ENCODE data around the gene SORCS1. TPM values are rescaled to one million over a fixed set of nuclear protein-coding genes. Genes with fewer than 3 reads are reported as not detected.

Gene SORCS1
- under 1 TPM in 4 of 6 experiments, not detected in 2; 0.04 to 0.16 (median 0.09) TPM for total RNA-seq
- long read RNA-seq, result 0 reads

DNA sequence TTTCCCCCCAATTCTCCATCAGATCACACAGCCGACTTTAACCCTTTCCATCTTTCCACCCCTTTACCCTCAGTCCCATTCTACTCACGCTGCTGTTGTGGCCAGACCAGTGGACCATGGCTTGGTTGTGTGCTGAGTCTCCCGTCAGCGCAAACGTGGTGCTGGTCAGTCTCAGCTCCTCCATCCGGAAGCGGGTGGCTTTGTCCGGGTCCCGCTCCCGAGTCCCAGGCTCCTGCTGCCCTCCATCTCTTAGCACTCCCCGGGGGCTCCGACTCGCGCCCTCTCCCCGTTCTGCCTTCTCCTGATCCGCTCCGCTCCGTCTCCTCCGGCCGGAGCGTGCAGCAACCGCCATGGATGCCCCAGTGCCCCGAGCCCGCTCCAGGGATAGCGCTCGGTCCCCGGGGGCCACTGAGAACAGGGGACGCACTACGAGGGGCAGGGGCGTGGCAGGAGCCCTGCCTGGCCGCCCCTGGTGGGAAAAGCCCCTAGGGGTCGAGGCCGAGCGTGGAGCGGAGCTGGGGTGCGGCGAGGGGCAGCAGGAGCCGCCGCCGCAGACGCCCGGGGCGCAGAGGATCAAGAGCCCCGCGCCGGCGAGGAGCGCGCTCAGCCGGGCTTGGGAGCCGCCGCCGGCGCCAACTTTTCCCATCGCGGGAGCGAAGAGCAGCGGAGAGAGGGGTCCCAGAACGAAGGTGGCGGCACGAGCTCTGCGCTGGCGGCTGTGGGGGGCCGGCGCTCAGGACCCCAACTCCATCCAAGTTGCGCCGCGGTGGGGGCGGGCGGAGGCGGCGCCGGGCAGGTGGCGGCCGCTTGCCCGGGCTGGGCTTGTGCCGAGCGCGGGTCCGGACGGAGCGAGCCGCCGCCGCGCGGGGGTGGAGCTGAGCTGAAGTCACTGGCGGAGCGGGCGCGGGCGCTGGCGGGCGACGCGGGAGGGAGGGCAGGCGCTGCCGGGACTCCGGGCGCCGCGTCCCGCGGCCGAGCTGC lies at the start of gene SORCS1:
Gene SORCS1 (minus strand): TSS at position 826 of the 981 bp plus-strand sequence.
- Histone ChIP-seq H3K9me3 (no peaks in the 10 kb centered on the region), H3K36me3 (no peaks in the 10 kb centered on the region), H3K4me3 (peak within 1 kb of the TSS in 2 of 3 donors; percentile 6 to 41), H3K27ac (no peak within 1 kb of the TSS), H3K4me1 (peaks cover 0 to 3% (median 0%) of the 10 kb centered on the region in 4 donors), H3K27me3 (peaks cover 0 to 16% of the 10 kb centered on the region in 2 donors)
- DNase-seq (peak; percentile 51 to 58 (median 57)), ATAC-seq (peak; percentile 85 to 92 (median 86))
- intact Hi-C loops (cut with DNase I), result no loop called here
- TF ChIP-seq, protein P1, sequence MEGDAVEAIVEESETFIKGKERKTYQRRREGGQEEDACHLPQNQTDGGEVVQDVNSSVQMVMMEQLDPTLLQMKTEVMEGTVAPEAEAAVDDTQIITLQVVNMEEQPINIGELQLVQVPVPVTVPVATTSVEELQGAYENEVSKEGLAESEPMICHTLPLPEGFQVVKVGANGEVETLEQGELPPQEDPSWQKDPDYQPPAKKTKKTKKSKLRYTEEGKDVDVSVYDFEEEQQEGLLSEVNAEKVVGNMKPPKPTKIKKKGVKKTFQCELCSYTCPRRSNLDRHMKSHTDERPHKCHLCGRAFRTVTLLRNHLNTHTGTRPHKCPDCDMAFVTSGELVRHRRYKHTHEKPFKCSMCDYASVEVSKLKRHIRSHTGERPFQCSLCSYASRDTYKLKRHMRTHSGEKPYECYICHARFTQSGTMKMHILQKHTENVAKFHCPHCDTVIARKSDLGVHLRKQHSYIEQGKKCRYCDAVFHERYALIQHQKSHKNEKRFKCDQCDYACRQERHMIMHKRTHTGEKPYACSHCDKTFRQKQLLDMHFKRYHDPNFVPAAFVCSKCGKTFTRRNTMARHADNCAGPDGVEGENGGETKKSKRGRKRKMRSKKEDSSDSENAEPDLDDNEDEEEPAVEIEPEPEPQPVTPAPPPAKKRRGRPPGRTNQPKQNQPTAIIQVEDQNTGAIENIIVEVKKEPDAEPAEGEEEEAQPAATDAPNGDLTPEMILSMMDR (IDR thresholded peaks at IDR 0.05), result no peak
- TF ChIP-seq POLR2A (IDR thresholded peaks at IDR 0.05), result no peak
- WGBS (ENCODE audit: insufficient coverage, low coverage, low lambda C conversion rate, missing lambda C conversion rate), result 8% methylated on average over 35 of the region's 105 CpGs

DNA sequence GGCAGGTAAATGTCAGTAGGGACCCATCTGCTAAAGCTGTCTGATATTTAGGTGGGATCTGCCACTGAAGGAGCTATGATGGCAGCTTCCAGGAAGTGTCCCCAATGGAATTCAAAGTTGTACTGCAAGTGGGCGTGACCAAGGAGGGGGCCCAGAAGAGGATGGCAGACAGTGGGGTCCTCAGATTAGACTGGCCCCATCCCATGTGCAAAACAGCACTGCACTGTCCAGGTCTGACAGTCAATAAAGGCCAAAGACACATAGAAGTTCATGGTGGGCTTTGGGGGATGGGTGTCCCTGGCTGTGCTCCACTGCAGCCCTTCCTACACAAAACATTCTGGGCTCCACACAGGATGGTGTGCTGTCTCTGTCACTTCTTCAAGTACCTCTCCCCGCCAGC lies 49.8 kb upstream of the SORCS1 start:
- intact Hi-C loops (cut with DNase I), result no loop called here
- no peaks in the 10 kb centered on the region for H3K36me3 ChIP-seq
- DNase-seq, result no peak
- H3K27me3 ChIP-seq, result no peaks in the 10 kb centered on the region
- H3K9me3 ChIP-seq, result no peaks in the 10 kb centered on the region
- no peak for TF ChIP-seq POLR2A (IDR thresholded peaks at IDR 0.05)
- TF ChIP-seq, protein P1 (IDR thresholded peaks at IDR 0.05), result no peak
- H3K27ac ChIP-seq, result no peak overlapping the region
- no CpG with 5 or more reads among the region's 2 CpGs for WGBS (ENCODE audit: insufficient coverage, low coverage, low lambda C conversion rate, missing lambda C conversion rate)
- no peak overlapping the region for H3K4me3 ChIP-seq
- H3K4me1 ChIP-seq, result no peaks in the 10 kb centered on the region
- ATAC-seq, result no peak

DNA sequence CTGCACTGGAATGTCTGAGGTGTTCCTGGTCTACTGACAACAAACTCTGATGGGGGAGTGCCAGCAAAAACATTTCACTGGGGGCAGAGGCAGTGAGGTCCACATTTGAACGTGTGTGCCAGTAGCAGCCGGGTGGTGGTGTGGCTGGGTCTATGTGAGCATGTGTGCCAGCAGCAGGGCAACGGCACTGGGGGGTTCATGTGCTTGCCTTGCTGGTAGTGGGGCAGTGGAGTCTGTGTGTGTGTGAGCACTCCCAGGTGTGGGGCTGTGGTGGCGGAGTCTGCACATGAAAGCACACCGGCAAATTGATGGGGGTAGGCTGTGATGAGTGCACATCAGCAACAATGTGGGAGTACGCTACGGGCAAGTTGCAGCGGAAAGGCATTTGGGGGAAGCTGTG lies 49.4 kb upstream of the SORCS1 start:
- Histone ChIP-seq H3K9me3 (no peaks in the 10 kb centered on the region), H3K4me1 (no peaks in the 10 kb centered on the region), H3K27me3 (no peaks in the 10 kb centered on the region), H3K27ac (no peak overlapping the region), H3K36me3 (no peaks in the 10 kb centered on the region), H3K4me3 (no peak overlapping the region)
- WGBS (ENCODE audit: insufficient coverage, low coverage, low lambda C conversion rate, missing lambda C conversion rate), result 64% methylated on average over 4 of the region's 8 CpGs
- ATAC-seq (no peak), DNase-seq (no peak)
- intact Hi-C loops (cut with DNase I), result no loop called here
- TF ChIP-seq POLR2A (IDR thresholded peaks at IDR 0.05), result no peak
- TF ChIP-seq, protein P1 (IDR thresholded peaks at IDR 0.05), result no peak

DNA sequence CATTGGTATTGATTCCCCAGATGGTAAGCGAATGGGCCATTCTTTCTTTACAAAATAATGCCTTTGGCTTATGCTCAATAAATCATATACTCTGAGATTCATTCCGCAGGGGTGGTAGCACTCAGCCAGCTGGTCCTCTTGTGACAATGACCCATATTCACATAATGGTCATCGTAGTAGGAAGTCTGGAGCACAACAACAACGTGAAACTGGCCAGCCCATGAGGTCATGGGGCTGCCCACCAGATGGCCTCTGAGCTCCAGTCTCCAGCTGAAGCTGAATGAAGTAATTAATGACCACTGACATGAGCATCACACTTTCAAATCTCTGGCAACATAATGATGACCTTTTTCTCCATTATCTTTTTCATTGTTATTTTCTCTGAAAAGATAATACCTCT lies 42.3 kb upstream of the SORCS1 start:
- 50% methylated on average over 4 of the region's 4 CpGs for WGBS (ENCODE audit: insufficient coverage, low coverage, low lambda C conversion rate, missing lambda C conversion rate)
- H3K27me3 ChIP-seq, result no peaks in the 10 kb centered on the region
- no peak overlapping the region for H3K27ac ChIP-seq
- no peak for ATAC-seq
- TF ChIP-seq POLR2A (IDR thresholded peaks at IDR 0.05), result no peak
- TF ChIP-seq, protein P1 (IDR thresholded peaks at IDR 0.05), result no peak
- H3K9me3 ChIP-seq, result no peaks in the 10 kb centered on the region
- intact Hi-C loops (cut with DNase I), result no loop called here
- H3K36me3 ChIP-seq, result no peaks in the 10 kb centered on the region
- H3K4me1 ChIP-seq, result no peaks in the 10 kb centered on the region
- no peak overlapping the region for H3K4me3 ChIP-seq
- no peak for DNase-seq

Measured in right lobe of liver (tissue), 6 donors.